Breast epithelium (tissue), 4 donors: ENCODE results near the gene C22orf15. TPM values are rescaled to one million over a fixed set of nuclear protein-coding genes. Genes with fewer than 3 reads are reported as not detected.

ENCODE experiments used
- DNase-seq, 2 donors: peaks; one replicate each; pipeline ENCODE4 v3.0.0-alpha.2; 2019; ENCODE audit warnings: low spot score in 2 of 2
- H3K27ac ChIP-seq, 2 donors: fragments of 200-600 bp; sonication (generic) in 1 of 2; one replicate each; pipeline ENCODE4 v1.5.1; 2016 to 2019; ENCODE audit warnings: mild to moderate bottlenecking in 1 of 2
- H3K27me3 ChIP-seq, 2 donors: fragments of 200-600 bp; sonication (generic) in 1 of 2; one replicate each; pipeline versions ENCODE4 v1.5.1 to v1.6.0; 2017 to 2019; ENCODE audit warnings: control low read depth in 1 of 2, mild to moderate bottlenecking in 1 of 2
- H3K36me3 ChIP-seq: fragments of 200-600 bp; one replicate; pipeline ENCODE4 v1.5.1; 2019
- H3K4me1 ChIP-seq, 2 donors: fragments of 200-600 bp; sonication (generic); one replicate each; pipeline ENCODE4 v1.5.1; 2016 to 2019; ENCODE audit warnings: control low read depth in 1 of 2
- H3K4me3 ChIP-seq, 3 donors: fragments of 200-600 bp; sonication (generic); 1 replicate in 2 of 3; 2 replicates in 1 of 3; pipeline ENCODE4 v1.5.1; 2016 to 2019; ENCODE audit warnings: mild to moderate bottlenecking in 3 of 3, moderate library complexity in 2 of 3
- H3K9me3 ChIP-seq, 2 donors: fragments of 200-600 bp; sonication (generic) in 1 of 2; one replicate each; pipeline ENCODE4 v1.5.1; 2016 to 2019; ENCODE audit warnings: control low read depth in 1 of 2
- POLR2A ChIP-seq: fragments of 450-650 bp; IDR thresholded peaks from one replicate; pipeline ENCODE4 v1.6.1; 2016; ENCODE audit warnings: antibody characterized with exemption, mild to moderate bottlenecking, moderate library complexity
- POLR2AphosphoS5 ChIP-seq, 3 donors: sonication (generic); formaldehyde crosslinking; IDR thresholded peaks; one replicate each; pipeline ENCODE4 v1.6.1; 2017; ENCODE audit warnings: antibody characterized with exemption in 3 of 3
- intact Hi-C: fragments of 100-400 bp; cut with DNase I; formaldehyde crosslinking; loops from one replicate; pipeline ENCODE4 v1.15.1; 2023; ENCODE audit warnings: low total_unique reads
- total RNA-seq, 3 donors: library from RNA; depleted of rRNA; stranded (reverse); fragments of >200 nt; gene quantifications; one replicate each; pipeline ENCODE4 v1.1.0, GENCODE V29; 2016
- TF ChIP-seq, protein P1 (sequence below), 3 donors: fragments of 450-650 bp; IDR thresholded peaks; one replicate each; pipeline ENCODE4 v1.5.1; 2016 to 2017; ENCODE audit warnings: antibody characterized with exemption in 3 of 3, mild to moderate bottlenecking in 3 of 3, moderate library complexity in 3 of 3

C22orf15 gene
- total RNA-seq, 3 donors from 2014 or later, result not detected

DNA sequence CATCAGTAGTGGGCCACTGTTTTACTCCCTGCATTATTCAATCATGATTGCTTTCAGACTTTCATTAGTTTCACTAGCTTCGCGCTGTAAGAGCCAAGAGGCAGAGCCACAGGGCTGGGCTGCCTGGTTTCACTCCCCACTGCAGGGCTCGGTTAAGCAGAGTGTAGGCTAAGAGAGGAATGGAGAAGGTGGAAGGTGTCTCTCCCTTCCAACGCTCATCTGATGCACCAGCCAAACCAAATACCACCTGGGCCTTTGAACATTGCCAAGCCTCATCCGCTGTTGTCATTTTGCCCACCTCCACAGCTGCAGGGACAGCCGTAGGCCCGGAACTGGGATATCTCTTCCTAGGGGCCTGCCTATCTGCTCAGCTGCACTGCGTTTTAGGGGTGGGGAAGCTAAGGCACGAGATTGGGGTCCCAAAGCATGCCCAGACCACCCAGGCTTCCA lies 23.5 kb downstream of the C22orf15 start:
- Histone ChIP-seq H3K36me3 (no peaks in the 10 kb centered on the region), H3K9me3 (no peaks in the 10 kb centered on the region), H3K27me3 (no peaks in the 10 kb centered on the region), H3K4me1 (peaks cover 3 to 5% of the 10 kb centered on the region in 2 donors), H3K27ac (peak overlapping the region; percentile 99), H3K4me3 (peak overlapping the region; percentile 86 to 94 (median 89))
- TF ChIP-seq POLR2AphosphoS5 (IDR thresholded peaks at IDR 0.05), result no peak
- no peak for TF ChIP-seq POLR2A
- TF ChIP-seq, protein P1, sequence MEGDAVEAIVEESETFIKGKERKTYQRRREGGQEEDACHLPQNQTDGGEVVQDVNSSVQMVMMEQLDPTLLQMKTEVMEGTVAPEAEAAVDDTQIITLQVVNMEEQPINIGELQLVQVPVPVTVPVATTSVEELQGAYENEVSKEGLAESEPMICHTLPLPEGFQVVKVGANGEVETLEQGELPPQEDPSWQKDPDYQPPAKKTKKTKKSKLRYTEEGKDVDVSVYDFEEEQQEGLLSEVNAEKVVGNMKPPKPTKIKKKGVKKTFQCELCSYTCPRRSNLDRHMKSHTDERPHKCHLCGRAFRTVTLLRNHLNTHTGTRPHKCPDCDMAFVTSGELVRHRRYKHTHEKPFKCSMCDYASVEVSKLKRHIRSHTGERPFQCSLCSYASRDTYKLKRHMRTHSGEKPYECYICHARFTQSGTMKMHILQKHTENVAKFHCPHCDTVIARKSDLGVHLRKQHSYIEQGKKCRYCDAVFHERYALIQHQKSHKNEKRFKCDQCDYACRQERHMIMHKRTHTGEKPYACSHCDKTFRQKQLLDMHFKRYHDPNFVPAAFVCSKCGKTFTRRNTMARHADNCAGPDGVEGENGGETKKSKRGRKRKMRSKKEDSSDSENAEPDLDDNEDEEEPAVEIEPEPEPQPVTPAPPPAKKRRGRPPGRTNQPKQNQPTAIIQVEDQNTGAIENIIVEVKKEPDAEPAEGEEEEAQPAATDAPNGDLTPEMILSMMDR (IDR thresholded peaks at IDR 0.05), result no peak
- no peak for DNase-seq
- intact Hi-C loops, result no loop called here

GRCh38 chr22:23786752-23787599 lies 24.2 kb downstream of the C22orf15 start, which contains the start of gene SMARCB1:
Gene SMARCB1, plus strand, starts transcription at chr22:23786966. Its CDS starts 204 bp downstream, at chr22:23787170.
- intact Hi-C loops, result no loop called here
- no peaks in the 10 kb centered on the region for H3K27me3 ChIP-seq
- no peaks in the 10 kb centered on the region for H3K9me3 ChIP-seq
- TF ChIP-seq POLR2AphosphoS5 (IDR thresholded peaks at IDR 0.05) (peak; percentile 22 to 82 (median 64)), POLR2A (peak; percentile 35)
- TF ChIP-seq, protein P1 (IDR thresholded peaks at IDR 0.05), result no peak
- H3K27ac ChIP-seq, result peak within 1 kb of the TSS; percentile 99
- DNase-seq, result peak; percentile 80 to 86
- H3K36me3 ChIP-seq, result no peaks in the 10 kb centered on the region
- H3K4me1 ChIP-seq, result peaks cover 3 to 5% of the 10 kb centered on the region in 2 donors
- peak within 1 kb of the TSS; percentile 86 to 94 (median 89) for H3K4me3 ChIP-seq

DNA sequence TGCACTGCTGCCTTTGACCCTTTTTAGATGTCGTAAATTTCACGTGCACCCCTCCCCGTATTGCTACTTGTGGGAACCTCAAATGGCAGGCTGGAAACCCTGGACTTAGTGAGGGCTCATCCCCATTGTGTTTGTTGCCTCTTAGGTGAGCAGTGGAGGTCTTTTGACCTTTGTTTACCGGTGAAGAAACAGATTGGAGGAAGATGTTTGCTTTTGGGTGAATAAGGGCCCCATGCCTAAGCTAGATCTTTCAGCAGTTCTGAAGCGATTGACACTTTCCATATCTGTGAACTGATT lies 24.8 kb downstream of the C22orf15 start:
- Histone ChIP-seq H3K4me3 (peak overlapping the region; percentile 86 to 94 (median 89)), H3K27ac (peak overlapping the region; percentile 99)
- intact Hi-C loops, result no loop called here

DNA sequence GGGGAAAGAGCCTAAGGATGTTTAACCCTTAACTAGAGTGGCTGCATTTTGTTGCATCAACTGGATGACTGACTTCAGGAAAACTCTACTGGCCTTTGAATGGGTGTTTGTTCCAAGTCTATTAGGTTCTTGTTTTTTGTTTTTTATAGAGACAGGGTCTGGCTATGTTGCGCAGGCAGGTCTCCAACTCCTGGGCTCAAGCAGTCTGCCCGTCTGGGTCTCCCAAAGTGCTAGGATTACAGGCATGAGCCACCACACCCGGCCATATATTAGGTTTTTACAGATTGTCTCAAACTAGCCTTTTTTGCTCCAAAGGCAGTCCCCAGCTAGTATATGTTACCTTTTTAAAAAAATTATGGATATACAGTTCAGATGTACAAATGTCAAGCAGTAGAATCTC lies 25.1 kb downstream of the C22orf15 start:
- no peak for TF ChIP-seq POLR2AphosphoS5 (IDR thresholded peaks at IDR 0.05)
- no peak for TF ChIP-seq POLR2A
- TF ChIP-seq, protein P1 (IDR thresholded peaks at IDR 0.05), result no peak
- H3K4me1 ChIP-seq, result peaks cover 3 to 5% of the 10 kb centered on the region in 2 donors
- H3K9me3 ChIP-seq, result no peaks in the 10 kb centered on the region
- H3K36me3 ChIP-seq, result no peaks in the 10 kb centered on the region
- H3K4me3 ChIP-seq, result peak overlapping the region; percentile 86 to 94 (median 89)
- peak overlapping the region; percentile 99 for H3K27ac ChIP-seq
- DNase-seq, result no peak
- H3K27me3 ChIP-seq, result no peaks in the 10 kb centered on the region
- intact Hi-C loops, result no loop called here

More for the DNA sequence above, 24.8 kb downstream of the C22orf15 start:
- Histone ChIP-seq H3K9me3 (no peaks in the 10 kb centered on the region), H3K36me3 (no peaks in the 10 kb centered on the region), H3K4me1 (peaks cover 3 to 5% of the 10 kb centered on the region in 2 donors), H3K27me3 (no peaks in the 10 kb centered on the region)
- TF ChIP-seq, protein P1 (IDR thresholded peaks at IDR 0.05), result no peak
- no peak for TF ChIP-seq POLR2AphosphoS5 (IDR thresholded peaks at IDR 0.05)
- TF ChIP-seq POLR2A, result no peak
- no peak for DNase-seq

DNA sequence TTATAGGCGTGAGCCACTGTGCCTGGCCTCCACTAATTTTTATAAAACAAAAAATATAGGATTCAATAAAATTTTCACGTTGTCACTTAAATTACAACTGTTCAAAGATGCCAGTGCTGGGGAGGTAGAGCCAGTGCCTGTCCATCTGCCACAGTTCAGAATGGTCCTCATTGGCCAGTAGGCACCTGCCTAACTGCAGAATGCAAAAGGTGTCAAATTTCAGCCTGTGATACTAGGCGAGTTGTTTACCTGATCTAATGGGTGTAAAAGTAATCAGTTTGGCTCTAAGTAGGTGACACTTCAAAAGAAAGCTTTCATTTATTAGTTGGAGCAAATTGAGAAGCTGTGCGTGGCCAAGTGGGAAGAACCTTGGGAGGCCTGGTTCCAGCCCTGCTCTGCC lies 26.3 kb downstream of the C22orf15 start:
- Histone ChIP-seq H3K9me3 (no peaks in the 10 kb centered on the region), H3K4me3 (no peak overlapping the region), H3K27ac (peak overlapping the region in 1 of 2 donors; percentile 2), H3K36me3 (no peaks in the 10 kb centered on the region), H3K4me1 (peaks cover 3 to 5% of the 10 kb centered on the region in 2 donors), H3K27me3 (no peaks in the 10 kb centered on the region)
- DNase-seq, result no peak
- intact Hi-C loops, result no loop called here
- TF ChIP-seq POLR2A (no peak), POLR2AphosphoS5 (IDR thresholded peaks at IDR 0.05) (no peak)
- TF ChIP-seq, protein P1 (IDR thresholded peaks at IDR 0.05), result no peak
